GM12864 (cell line): Measurements from ENCODE around the gene PUM2.
"Not testable (repeated sequence)": the region's sequence is repeated elsewhere in the genome, so short reads cannot be mapped to it uniquely, and the experiment has no call there.

Source experiments
- DNase-seq: peaks from one replicate; pipeline ENCODE4 v3.0.0-alpha.2; 2011; ENCODE audit warnings: low read depth
- H3K4me3 ChIP-seq: 2 replicates; pipeline ENCODE4 v1.5.1; 2011; ENCODE audit warnings: mild to moderate bottlenecking, low read depth, low read length, control low read depth
- CTCF ChIP-seq: IDR thresholded peaks from 2 replicates; pipeline ENCODE4 v1.5.1; 2011; ENCODE audit warnings: low read depth, mild to moderate bottlenecking, moderate library complexity, low read length, control low read depth, inconsistent platforms; ENCODE audit errors: missing control alignments

Gene PUM2

GRCh38 chr2:20291846-20292408 is 58.7 kb downstream of the PUM2 start:
- no peak overlapping the region for H3K4me3 ChIP-seq
- TF ChIP-seq CTCF = no peak
- no peak for DNase-seq

DNA sequence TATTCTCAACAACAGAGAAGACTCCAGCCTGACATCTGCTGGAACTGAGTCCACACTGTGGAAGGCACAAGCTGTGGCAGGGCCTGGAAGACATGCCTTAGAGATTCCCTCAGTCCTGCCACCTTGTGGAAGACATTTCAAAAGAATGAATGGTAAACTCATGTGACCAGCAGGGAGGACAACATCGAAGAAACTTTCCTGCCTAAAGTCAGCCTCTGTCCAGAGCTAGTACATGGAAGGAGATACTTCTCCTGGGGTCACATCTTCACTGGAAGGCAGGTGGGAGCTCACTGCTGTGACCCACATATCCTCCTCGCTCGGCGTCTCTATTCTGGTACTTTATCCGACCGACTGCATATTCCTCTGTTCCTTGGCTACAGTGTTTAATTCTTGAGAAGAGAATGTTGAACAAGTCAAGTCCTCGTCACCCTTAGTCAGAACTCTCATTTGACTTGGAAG is 59.5 kb downstream of the PUM2 start:
- peak; percentile 41 for TF ChIP-seq CTCF
- peak; percentile 12 for DNase-seq

GRCh38 chr2:20288642-20289340 is 61.9 kb downstream of the PUM2 start:
- DNase-seq = no peak
- no peak overlapping the region for H3K4me3 ChIP-seq
- no peak for TF ChIP-seq CTCF

More for the DNA sequence above, 59.5 kb downstream of the PUM2 start:
- H3K4me3 ChIP-seq = no peak overlapping the region

DNA sequence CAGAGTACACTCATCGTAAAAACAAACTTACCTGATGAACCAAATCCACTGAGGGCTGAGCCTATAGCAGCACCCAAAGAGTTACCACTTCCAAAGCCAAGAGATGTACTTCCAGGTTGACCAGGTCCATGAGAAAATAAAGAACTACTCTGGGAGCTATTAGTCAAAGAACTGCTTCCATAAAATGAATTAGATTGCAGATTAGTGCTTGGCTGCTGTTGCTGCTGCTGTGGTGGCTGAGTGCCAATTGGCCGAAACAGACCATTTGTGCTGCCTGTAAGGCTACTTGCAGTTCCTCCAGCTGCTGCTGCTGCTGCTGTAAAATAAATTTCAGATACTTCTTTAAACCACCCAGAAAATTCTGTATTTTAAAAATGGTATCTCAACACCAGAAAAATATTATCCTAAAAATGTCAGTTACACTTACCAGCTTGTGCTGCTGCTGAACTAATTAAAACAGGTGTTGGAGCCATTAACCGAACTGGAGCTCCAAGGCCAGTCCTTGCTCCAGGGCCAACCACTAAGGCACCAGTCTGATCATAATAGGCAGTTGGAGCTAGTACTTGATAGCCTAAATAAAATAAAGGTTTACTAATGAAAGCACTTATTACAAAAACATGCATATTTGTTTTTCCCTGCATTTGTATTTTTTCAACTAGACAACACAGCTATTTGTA is 67.6 kb downstream of the PUM2 start:
- no peak for DNase-seq

GRCh38 chr2:20281876-20282275 is 68.8 kb downstream of the PUM2 start:
- DNase-seq = no peak
- no peak for TF ChIP-seq CTCF
- H3K4me3 ChIP-seq = no peak overlapping the region

More for the DNA sequence above, 67.6 kb downstream of the PUM2 start:
- no peak for TF ChIP-seq CTCF
- H3K4me3 ChIP-seq = no peak overlapping the region

DNA sequence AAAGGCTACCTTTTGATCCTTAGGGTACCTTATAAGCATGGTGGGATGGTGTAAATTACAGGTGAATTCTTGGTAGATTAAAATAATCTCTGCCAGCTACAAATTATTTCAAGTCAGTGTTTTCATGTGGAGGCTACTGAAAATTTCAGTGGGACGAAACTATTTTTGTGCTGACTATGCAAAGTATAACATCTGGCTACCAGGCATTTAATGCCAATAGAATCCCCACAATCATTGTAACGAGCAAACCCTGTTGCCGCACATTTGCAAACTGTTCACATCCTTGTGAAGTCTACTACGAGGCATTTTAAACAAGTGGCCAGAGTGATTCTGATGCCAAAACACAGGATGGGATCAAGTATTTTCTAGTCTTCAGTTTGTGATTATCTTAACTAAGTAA is 77.6 kb downstream of the PUM2 start:
- H3K4me3 ChIP-seq = no peak overlapping the region
- no peak for TF ChIP-seq CTCF
- no peak for DNase-seq

- not testable (repeated sequence) for H3K4me3 ChIP-seq, DNase-seq
Measured at GRCh38 chr2:20268317-20268716, 82.3 kb downstream of the PUM2 start.
